Kidney (tissue), 22 donors: Measurements from ENCODE around the gene SLX9. TPM values are rescaled to one million over a fixed set of nuclear protein-coding genes. Genes with fewer than 3 reads are reported as not detected.
A peak's percentile ranks its signal among the peaks of the same experiment; 100 is the strongest.

Experiments used
- DNase-seq, 5 donors: peaks; one replicate each; pipeline ENCODE4 v3.0.0-alpha.2; 2013 to 2020
- FAIRE-seq: peaks from 2 replicates; lab custom pipeline; 2012; peaks lifted over from hg19 to GRCh38; lab: Jason Lieb, UNC
- H3K27ac ChIP-seq, 2 donors: one replicate each; pipeline ENCODE4 v1.7.0; 2013; ENCODE audit warnings: low read depth in 2 of 2, low read length in 2 of 2, inconsistent platforms in 1 of 2
- H3K27me3 ChIP-seq: one replicate; pipeline ENCODE4 v1.7.1; 2013; ENCODE audit warnings: low read length, inconsistent platforms; ENCODE audit not compliant: control insufficient read depth, insufficient read depth
- H3K36me3 ChIP-seq, 3 donors: one replicate each; pipeline versions ENCODE4 v1.7.0 to v1.7.1; 2013; ENCODE audit warnings: low read length in 3 of 3, control low read depth in 1 of 3, inconsistent platforms in 1 of 3; ENCODE audit not compliant: insufficient read depth in 3 of 3, control insufficient read depth in 2 of 3
- H3K4me1 ChIP-seq, 3 donors: one replicate each; pipeline versions ENCODE4 v1.7.0 to v1.7.1; 2013; ENCODE audit warnings: low read length in 3 of 3, inconsistent platforms in 1 of 3, low read depth in 1 of 3; ENCODE audit not compliant: control insufficient read depth in 2 of 3, insufficient read depth in 2 of 3
- H3K4me3 ChIP-seq, 3 donors: one replicate each; pipeline versions ENCODE4 v1.7.0 to v1.8.1; 2013; ENCODE audit warnings: low read length in 3 of 3, control low read depth in 1 of 3, inconsistent platforms in 1 of 3
- H3K9ac ChIP-seq, 3 donors: one replicate each; pipeline versions ENCODE4 v1.7.0 to v1.7.1; 2013; ENCODE audit warnings: low read length in 3 of 3, control low read depth in 1 of 3, inconsistent platforms in 1 of 3
- H3K9me3 ChIP-seq, 3 donors: one replicate each; pipeline versions ENCODE4 v1.7.0 to v1.7.1; 2013; ENCODE audit warnings: low read length in 3 of 3, control low read depth in 1 of 3, inconsistent platforms in 1 of 3; ENCODE audit not compliant: control insufficient read depth in 2 of 3, insufficient read depth in 1 of 3
- CTCF ChIP-seq: IDR thresholded peaks from 3 replicates; pipeline ENCODE4 v1.5.1; 2012; ENCODE audit warnings: mild to moderate bottlenecking, moderate library complexity, borderline replicate concordance; ENCODE audit not compliant: insufficient read depth; ENCODE audit errors: extremely low read depth
- intact Hi-C: fragments of 100-400 bp; cut with DNase I; formaldehyde crosslinking; loops from one replicate; pipeline ENCODE4 v1.11.1; 2022
- long read RNA-seq, 10 donors: library from polyadenylated mRNA in 1 of 10; unstranded in 1 of 10; transcript quantifications; one replicate each; pipeline ENCODE4 v2.0.0 and lab custom pipeline, GENCODE V29; 2021 to 2026
- polyA plus RNA-seq: library from polyadenylated mRNA; stranded (reverse); fragments of 350-450 nt; fragmentation: Illumina TruSeq; extraction: RNeasy Lipid Tissue Mini Kit (QIAGEN cat#74804); gene quantifications from one replicate; pipeline ENCODE4 v1.2.3, GENCODE V29; 2014; ENCODE audit warnings: low read depth, low replicate concordance; ENCODE audit not compliant: insufficient read depth
- total RNA-seq: library from RNA; stranded (reverse); fragmentation: NEBNext Ultra II Directional; extraction: Animal tissue kit (Norgen Biotek cat#: 25700); gene quantifications from one replicate; pipeline ENCODE4 v1.2.1, GENCODE V29; 2021
- donor health status: control.
- donor health status: control.
- donor health status: control.
- donor health status: control.
- donor health status: control.
- donor health status: DM: yes; HTN: yes; CAD: no.
- donor health status: Normal renal cell carcinoma (clear cell type).

SLX9 gene
- 27.1 TPM for total RNA-seq
- polyA plus RNA-seq, result 35.1 TPM
- long read RNA-seq, donor 1, transcript FAM207A-202 (6 exons, 880 nt), result major isoform, 11 of 15 reads
- long read RNA-seq, donor 1, partial matches to known transcripts, result 0 of 15 reads
- long read RNA-seq, donor 1, other reads (novel, unspliced or antisense), result 0 of 15 reads
- long read RNA-seq, donor 2, transcript FAM207A-201 (6 exons, 927 nt), result minor isoform, 7 of 16 reads
- long read RNA-seq, donor 2, transcript FAM207A-202 (6 exons, 880 nt), result major isoform, 9 of 16 reads
- long read RNA-seq, donor 2, partial matches to known transcripts, result 0 of 16 reads
- long read RNA-seq, donor 2, other reads (novel, unspliced or antisense), result 0 of 16 reads
- long read RNA-seq, donor 3, transcript FAM207A-201 (6 exons, 927 nt), result major isoform, 11 of 18 reads
- long read RNA-seq, donor 3, transcript FAM207A-202 (6 exons, 880 nt), result minor isoform, 7 of 18 reads
- long read RNA-seq, donor 3, partial matches to known transcripts, result 0 of 18 reads
- long read RNA-seq, donor 3, other reads (novel, unspliced or antisense), result 0 of 18 reads
- long read RNA-seq, donor 4, transcript FAM207A-202 (6 exons, 880 nt), result major isoform, 7 of 10 reads
- long read RNA-seq, donor 4, partial matches to known transcripts, result 0 of 10 reads
- long read RNA-seq, donor 4, other reads (novel, unspliced or antisense), result 0 of 10 reads
- long read RNA-seq, donor 5, partial matches to known transcripts, result 0 of 1 reads
- long read RNA-seq, donor 5, other reads (novel, unspliced or antisense), result 0 of 1 reads
- long read RNA-seq, donor 6, transcript FAM207A-202 (6 exons, 880 nt), result major isoform, 9 of 21 reads
- long read RNA-seq, donor 6, transcript FAM207A-201 (6 exons, 927 nt), result minor isoform, 7 of 21 reads
- long read RNA-seq, donor 6, partial matches to known transcripts, result 0 of 21 reads
- long read RNA-seq, donor 6, other reads (novel, unspliced or antisense), result 5 of 21 reads
- long read RNA-seq, donor 7, partial matches to known transcripts, result 2 of 8 reads
- long read RNA-seq, donor 7, other reads (novel, unspliced or antisense), result 1 of 8 reads
- long read RNA-seq, donor 8, transcript FAM207A-202 (6 exons, 880 nt), result minor isoform, 5 of 11 reads
- long read RNA-seq, donor 8, transcript FAM207A-201 (6 exons, 927 nt), result major isoform, 6 of 11 reads
- long read RNA-seq, donor 8, partial matches to known transcripts, result 0 of 11 reads
- long read RNA-seq, donor 8, other reads (novel, unspliced or antisense), result 0 of 11 reads
- long read RNA-seq, donor 9, transcript FAM207A-201 (6 exons, 927 nt), result major isoform, 5 of 10 reads
- long read RNA-seq, donor 9, partial matches to known transcripts, result 0 of 10 reads
- long read RNA-seq, donor 9, other reads (novel, unspliced or antisense), result 0 of 10 reads
- long read RNA-seq, donor 10, transcript FAM207A-202 (6 exons, 880 nt), result major isoform, 7 of 11 reads
- long read RNA-seq, donor 10, partial matches to known transcripts, result 0 of 11 reads
- long read RNA-seq, donor 10, other reads (novel, unspliced or antisense), result 0 of 11 reads

GRCh38 chr21:44939532-44940115, at the start of gene SLX9:
TSS of gene SLX9 (plus strand) at chr21:44940029. CDS start at chr21:44940058, 29 bp downstream.
- FAIRE-seq, result no peak
- intact Hi-C loops, result no loop called here
- peak within 1 kb of the TSS; percentile 10 to 43 for H3K27ac ChIP-seq

GRCh38 chr21:44890338-44890931, 49.4 kb upstream of the SLX9 start:
- DNase-seq (no peak), FAIRE-seq (no peak)
- intact Hi-C loops, result no loop called here
- TF ChIP-seq CTCF, result no peak
- Histone ChIP-seq H3K27me3 (no peaks in the 10 kb centered on the region), H3K9ac (no peak overlapping the region), H3K9me3 (no peaks in the 10 kb centered on the region), H3K4me1 (peaks cover 0 to 4% (median 0%) of the 10 kb centered on the region in 3 donors), H3K27ac (no peak overlapping the region), H3K36me3 (no peaks in the 10 kb centered on the region), H3K4me3 (no peak overlapping the region)

More at GRCh38 chr21:44939532-44940115, at the start of gene SLX9:
- no peak for TF ChIP-seq CTCF
- H3K4me3 ChIP-seq, result peak within 1 kb of the TSS; percentile 59 to 93 (median 77)
- DNase-seq, result peak; percentile 85 to 94 (median 91)
- peaks cover 0 to 18% (median 12%) of the 10 kb centered on the region in 3 donors for H3K4me1 ChIP-seq
- no peaks in the 10 kb centered on the region for H3K9me3 ChIP-seq
- H3K27me3 ChIP-seq, result no peaks in the 10 kb centered on the region
- H3K36me3 ChIP-seq, result no peaks in the 10 kb centered on the region
- peak within 1 kb of the TSS; percentile 61 to 78 (median 67) for H3K9ac ChIP-seq
